ENCODE results near the gene KDM4C.

GRCh38 chr9:6909181-6909580 is 151.4 kb downstream of the KDM4C start:
- TF ChIP-seq, protein P1, sequence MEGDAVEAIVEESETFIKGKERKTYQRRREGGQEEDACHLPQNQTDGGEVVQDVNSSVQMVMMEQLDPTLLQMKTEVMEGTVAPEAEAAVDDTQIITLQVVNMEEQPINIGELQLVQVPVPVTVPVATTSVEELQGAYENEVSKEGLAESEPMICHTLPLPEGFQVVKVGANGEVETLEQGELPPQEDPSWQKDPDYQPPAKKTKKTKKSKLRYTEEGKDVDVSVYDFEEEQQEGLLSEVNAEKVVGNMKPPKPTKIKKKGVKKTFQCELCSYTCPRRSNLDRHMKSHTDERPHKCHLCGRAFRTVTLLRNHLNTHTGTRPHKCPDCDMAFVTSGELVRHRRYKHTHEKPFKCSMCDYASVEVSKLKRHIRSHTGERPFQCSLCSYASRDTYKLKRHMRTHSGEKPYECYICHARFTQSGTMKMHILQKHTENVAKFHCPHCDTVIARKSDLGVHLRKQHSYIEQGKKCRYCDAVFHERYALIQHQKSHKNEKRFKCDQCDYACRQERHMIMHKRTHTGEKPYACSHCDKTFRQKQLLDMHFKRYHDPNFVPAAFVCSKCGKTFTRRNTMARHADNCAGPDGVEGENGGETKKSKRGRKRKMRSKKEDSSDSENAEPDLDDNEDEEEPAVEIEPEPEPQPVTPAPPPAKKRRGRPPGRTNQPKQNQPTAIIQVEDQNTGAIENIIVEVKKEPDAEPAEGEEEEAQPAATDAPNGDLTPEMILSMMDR (IDR thresholded peaks at IDR 0.05; ENCODE audit: low read length), result no peak
- TF ChIP-seq EZH2 (IDR thresholded peaks at IDR 0.05; ENCODE audit: borderline replicate concordance, low read length), result no peak
